ENCODE results near the gene NIPBL.
"Not testable (repeated sequence)": the region's sequence is repeated elsewhere in the genome, so short reads cannot be mapped to it uniquely, and the experiment has no call there.

The NIPBL gene

GRCh38 chr5:36985387-36985786 lies 108.8 kb downstream of the NIPBL start:
- no peaks in the 10 kb centered on the region for H3K27me3 ChIP-seq (ENCODE audit: control insufficient read depth, insufficient read depth, low read length)
- H3K9me3 ChIP-seq (ENCODE audit: control insufficient read depth, insufficient read depth, low read length), result no peaks in the 10 kb centered on the region
- no peak overlapping the region for H3K27ac ChIP-seq (ENCODE audit: low read depth, low read length)
- H3K36me3 ChIP-seq (ENCODE audit: control insufficient read depth, insufficient read depth, low read length), result peaks cover 18% of the 10 kb centered on the region; the same call in 1 of the 2 replicates
- no peaks in the 10 kb centered on the region for H3K4me1 ChIP-seq (ENCODE audit: control insufficient read depth, insufficient read depth, low read length)
- no peak overlapping the region for H3K9ac ChIP-seq (ENCODE audit: low read depth, low read length)
- no peak overlapping the region for H3K4me3 ChIP-seq (ENCODE audit: low read depth, low read length)

- Histone ChIP-seq H3K9me3 (ENCODE audit: control insufficient read depth, insufficient read depth, low read length) (no peaks in the 10 kb centered on the region), H3K4me3 (ENCODE audit: low read depth, low read length) (no peak overlapping the region), H3K27ac (ENCODE audit: low read depth, low read length) (no peak overlapping the region), H3K36me3 (ENCODE audit: control insufficient read depth, insufficient read depth, low read length) (peaks cover 18% of the 10 kb centered on the region; the same call in 1 of the 2 replicates), H3K4me1 (ENCODE audit: control insufficient read depth, insufficient read depth, low read length) (no peaks in the 10 kb centered on the region), H3K27me3 (ENCODE audit: control insufficient read depth, insufficient read depth, low read length) (no peaks in the 10 kb centered on the region), H3K9ac (ENCODE audit: low read depth, low read length) (no peak overlapping the region)
Measured at GRCh38 chr5:36988396-36988795, 111.8 kb downstream of the NIPBL start.

GRCh38 chr5:36998578-36998977 lies 122.0 kb downstream of the NIPBL start:
- no peak overlapping the region for H3K27ac ChIP-seq (ENCODE audit: low read depth, low read length)
- H3K9me3 ChIP-seq (ENCODE audit: control insufficient read depth, insufficient read depth, low read length), result no peaks in the 10 kb centered on the region
- H3K4me1 ChIP-seq (ENCODE audit: control insufficient read depth, insufficient read depth, low read length), result no peaks in the 10 kb centered on the region
- no peaks in the 10 kb centered on the region for H3K27me3 ChIP-seq (ENCODE audit: control insufficient read depth, insufficient read depth, low read length)
- H3K9ac ChIP-seq (ENCODE audit: low read depth, low read length), result no peak overlapping the region
- H3K4me3 ChIP-seq (ENCODE audit: low read depth, low read length), result no peak overlapping the region
- peaks cover 73% of the 10 kb centered on the region for H3K36me3 ChIP-seq (ENCODE audit: control insufficient read depth, insufficient read depth, low read length)

GRCh38 chr5:37002176-37002751 lies 125.7 kb downstream of the NIPBL start:
- Histone ChIP-seq H3K4me1 (ENCODE audit: control insufficient read depth, insufficient read depth, low read length) (no peaks in the 10 kb centered on the region), H3K4me3 (ENCODE audit: low read depth, low read length) (no peak overlapping the region), H3K9ac (ENCODE audit: low read depth, low read length) (no peak overlapping the region), H3K36me3 (ENCODE audit: control insufficient read depth, insufficient read depth, low read length) (peaks cover 90% of the 10 kb centered on the region), H3K27me3 (ENCODE audit: control insufficient read depth, insufficient read depth, low read length) (no peaks in the 10 kb centered on the region), H3K27ac (ENCODE audit: low read depth, low read length) (no peak overlapping the region), H3K9me3 (ENCODE audit: control insufficient read depth, insufficient read depth, low read length) (no peaks in the 10 kb centered on the region)

- H3K4me3 ChIP-seq (ENCODE audit: low read depth, low read length), result no peak overlapping the region
- no peak overlapping the region for H3K9ac ChIP-seq (ENCODE audit: low read depth, low read length)
- H3K36me3 ChIP-seq (ENCODE audit: control insufficient read depth, insufficient read depth, low read length), result peaks cover 97% of the 10 kb centered on the region
- H3K27me3 ChIP-seq (ENCODE audit: control insufficient read depth, insufficient read depth, low read length), result no peaks in the 10 kb centered on the region
- H3K4me1 ChIP-seq (ENCODE audit: control insufficient read depth, insufficient read depth, low read length), result no peaks in the 10 kb centered on the region
- no peak overlapping the region for H3K27ac ChIP-seq (ENCODE audit: low read depth, low read length)
- no peaks in the 10 kb centered on the region for H3K9me3 ChIP-seq (ENCODE audit: control insufficient read depth, insufficient read depth, low read length)
Measured at GRCh38 chr5:37005252-37005651, 128.7 kb downstream of the NIPBL start.

GRCh38 chr5:37005946-37006540 lies 129.5 kb downstream of the NIPBL start:
- H3K27me3 ChIP-seq (ENCODE audit: control insufficient read depth, insufficient read depth, low read length), result no peaks in the 10 kb centered on the region
- no peak overlapping the region for H3K27ac ChIP-seq (ENCODE audit: low read depth, low read length)
- no peak overlapping the region for H3K4me3 ChIP-seq (ENCODE audit: low read depth, low read length)
- H3K9ac ChIP-seq (ENCODE audit: low read depth, low read length), result no peak overlapping the region
- H3K9me3 ChIP-seq (ENCODE audit: control insufficient read depth, insufficient read depth, low read length), result no peaks in the 10 kb centered on the region
- no peaks in the 10 kb centered on the region for H3K4me1 ChIP-seq (ENCODE audit: control insufficient read depth, insufficient read depth, low read length)
- peaks cover 97% of the 10 kb centered on the region for H3K36me3 ChIP-seq (ENCODE audit: control insufficient read depth, insufficient read depth, low read length)

- H3K9me3 ChIP-seq (ENCODE audit: control insufficient read depth, insufficient read depth, low read length); H3K4me3 ChIP-seq (ENCODE audit: low read depth, low read length); H3K9ac ChIP-seq (ENCODE audit: low read depth, low read length); H3K4me1 ChIP-seq (ENCODE audit: control insufficient read depth, insufficient read depth, low read length); H3K27ac ChIP-seq (ENCODE audit: low read depth, low read length); H3K27me3 ChIP-seq (ENCODE audit: control insufficient read depth, insufficient read depth, low read length): not testable (repeated sequence)
- peaks cover 65% of the 10 kb centered on the region for H3K36me3 ChIP-seq (ENCODE audit: control insufficient read depth, insufficient read depth, low read length)
Measured at GRCh38 chr5:37013181-37013580, 136.6 kb downstream of the NIPBL start.

GRCh38 chr5:37014321-37014720 lies 137.8 kb downstream of the NIPBL start:
- H3K27ac ChIP-seq (ENCODE audit: low read depth, low read length), result no peak overlapping the region
- H3K4me1 ChIP-seq (ENCODE audit: control insufficient read depth, insufficient read depth, low read length), result no peaks in the 10 kb centered on the region
- no peak overlapping the region for H3K9ac ChIP-seq (ENCODE audit: low read depth, low read length)
- H3K9me3 ChIP-seq (ENCODE audit: control insufficient read depth, insufficient read depth, low read length), result no peaks in the 10 kb centered on the region
- H3K36me3 ChIP-seq (ENCODE audit: control insufficient read depth, insufficient read depth, low read length), result peaks cover 65% of the 10 kb centered on the region
- H3K27me3 ChIP-seq (ENCODE audit: control insufficient read depth, insufficient read depth, low read length), result no peaks in the 10 kb centered on the region
- no peak overlapping the region for H3K4me3 ChIP-seq (ENCODE audit: low read depth, low read length)

- Histone ChIP-seq H3K36me3 (ENCODE audit: control insufficient read depth, insufficient read depth, low read length) (peaks cover 64% of the 10 kb centered on the region), H3K9ac (ENCODE audit: low read depth, low read length) (no peak overlapping the region)
Measured at GRCh38 chr5:37015795-37016666, 139.5 kb downstream of the NIPBL start.

GRCh38 chr5:37028910-37029309 lies 152.3 kb downstream of the NIPBL start:
- Histone ChIP-seq H3K27ac (ENCODE audit: low read depth, low read length) (no peak overlapping the region), H3K9me3 (ENCODE audit: control insufficient read depth, insufficient read depth, low read length) (no peaks in the 10 kb centered on the region), H3K27me3 (ENCODE audit: control insufficient read depth, insufficient read depth, low read length) (no peaks in the 10 kb centered on the region), H3K9ac (ENCODE audit: low read depth, low read length) (no peak overlapping the region), H3K4me1 (ENCODE audit: control insufficient read depth, insufficient read depth, low read length) (no peaks in the 10 kb centered on the region), H3K4me3 (ENCODE audit: low read depth, low read length) (no peak overlapping the region), H3K36me3 (ENCODE audit: control insufficient read depth, insufficient read depth, low read length) (peaks cover 60% of the 10 kb centered on the region)

More at GRCh38 chr5:37015795-37016666, 139.5 kb downstream of the NIPBL start:
- H3K27me3 ChIP-seq (ENCODE audit: control insufficient read depth, insufficient read depth, low read length), result no peaks in the 10 kb centered on the region
- H3K9me3 ChIP-seq (ENCODE audit: control insufficient read depth, insufficient read depth, low read length), result no peaks in the 10 kb centered on the region
- H3K27ac ChIP-seq (ENCODE audit: low read depth, low read length), result no peak overlapping the region
- no peaks in the 10 kb centered on the region for H3K4me1 ChIP-seq (ENCODE audit: control insufficient read depth, insufficient read depth, low read length)
- H3K4me3 ChIP-seq (ENCODE audit: low read depth, low read length), result no peak overlapping the region

GRCh38 chr5:37029436-37029835 lies 152.9 kb downstream of the NIPBL start:
- Histone ChIP-seq H3K9ac (ENCODE audit: low read depth, low read length) (no peak overlapping the region), H3K4me3 (ENCODE audit: low read depth, low read length) (no peak overlapping the region), H3K9me3 (ENCODE audit: control insufficient read depth, insufficient read depth, low read length) (no peaks in the 10 kb centered on the region), H3K27ac (ENCODE audit: low read depth, low read length) (no peak overlapping the region), H3K4me1 (ENCODE audit: control insufficient read depth, insufficient read depth, low read length) (no peaks in the 10 kb centered on the region), H3K27me3 (ENCODE audit: control insufficient read depth, insufficient read depth, low read length) (no peaks in the 10 kb centered on the region), H3K36me3 (ENCODE audit: control insufficient read depth, insufficient read depth, low read length) (peaks cover 55% of the 10 kb centered on the region)
